Stimulated activated CD8-positive, alpha-beta memory T cell treated with anti-CD3 and anti-CD28 coated beads, Interleukin-15, amount 100 ng/mL, for 4 hours (primary cell): ENCODE measurements around the gene R3HCC1L.

Experiments
- DNase-seq, 2 donors: peaks; one replicate each; pipeline ENCODE4 v3.0.0-alpha.2; 2020; ENCODE audit warnings: low read depth in 2 of 2

R3HCC1L gene

GRCh38 chr10:98231417-98231816, 97.0 kb downstream of the R3HCC1L start:
- DNase-seq, result no peak

GRCh38 chr10:98235846-98236245, 101.4 kb downstream of the R3HCC1L start:
- no peak for DNase-seq

GRCh38 chr10:98236862-98237261, 102.4 kb downstream of the R3HCC1L start:
- DNase-seq, result no peak

- no peak for DNase-seq
These were observed 103.9 kb downstream of the R3HCC1L start for GRCh38 chr10:98238391-98238790.

- DNase-seq, result no peak
These were observed 106.1 kb downstream of the R3HCC1L start for GRCh38 chr10:98240524-98240923.

- no peak for DNase-seq
These were observed 108.4 kb downstream of the R3HCC1L start for GRCh38 chr10:98242823-98243222.

GRCh38 chr10:98244141-98244540, 109.7 kb downstream of the R3HCC1L start:
- DNase-seq, result no peak

GRCh38 chr10:98244586-98244985, 110.1 kb downstream of the R3HCC1L start:
- no peak for DNase-seq

- no peak for DNase-seq
These were observed 112.7 kb downstream of the R3HCC1L start for GRCh38 chr10:98246911-98247805.

GRCh38 chr10:98248018-98248417, 113.6 kb downstream of the R3HCC1L start:
- no peak for DNase-seq

GRCh38 chr10:98249134-98249533, 114.7 kb downstream of the R3HCC1L start:
- no peak for DNase-seq

- no peak for DNase-seq
These were observed 116.9 kb downstream of the R3HCC1L start for GRCh38 chr10:98251399-98251798.

GRCh38 chr10:98252464-98252863, 118.0 kb downstream of the R3HCC1L start:
- DNase-seq, result no peak

- DNase-seq, result no peak
These were observed 119.0 kb downstream of the R3HCC1L start for GRCh38 chr10:98253499-98253898.

- no peak for DNase-seq
These were observed 119.9 kb downstream of the R3HCC1L start for GRCh38 chr10:98254234-98254974.

GRCh38 chr10:98255146-98255877, 120.9 kb downstream of the R3HCC1L start:
- DNase-seq, result no peak

GRCh38 chr10:98256692-98257091, 122.2 kb downstream of the R3HCC1L start:
- no peak for DNase-seq

GRCh38 chr10:98257198-98257597, 122.7 kb downstream of the R3HCC1L start:
- DNase-seq, result no peak

GRCh38 chr10:98257961-98258360, 123.5 kb downstream of the R3HCC1L start:
- no peak for DNase-seq

GRCh38 chr10:98258683-98259454, 124.4 kb downstream of the R3HCC1L start:
- DNase-seq, result no peak

GRCh38 chr10:98259606-98260315, 125.3 kb downstream of the R3HCC1L start:
- DNase-seq, result no peak
